HG03196 (cell line): ENCODE data around the gene PAX2.

Experiments used
- ATAC-seq: cut with Tn5 transposase; IDR thresholded peaks from one replicate; pipeline ENCODE4 v1.9.1; 2021; ENCODE audit not compliant: unreplicated experiment

PAX2 gene

GRCh38 chr10:100831742-100832141 lies 86.4 kb downstream of the PAX2 start:
- ATAC-seq, result no peak

GRCh38 chr10:100835810-100836209 lies 90.4 kb downstream of the PAX2 start:
- ATAC-seq, result no peak

GRCh38 chr10:100836891-100837290 lies 91.5 kb downstream of the PAX2 start:
- no peak for ATAC-seq

- no peak for ATAC-seq
These were observed 91.9 kb downstream of the PAX2 start for GRCh38 chr10:100837300-100837699.

GRCh38 chr10:100838986-100839385 lies 93.6 kb downstream of the PAX2 start:
- ATAC-seq, result no peak

GRCh38 chr10:100841528-100841927 lies 96.1 kb downstream of the PAX2 start:
- no peak for ATAC-seq

GRCh38 chr10:100847440-100847839 lies 102.1 kb downstream of the PAX2 start:
- ATAC-seq, result no peak

GRCh38 chr10:100848770-100849169 lies 103.4 kb downstream of the PAX2 start:
- ATAC-seq, result no peak

GRCh38 chr10:100858261-100858660 lies 112.9 kb downstream of the PAX2 start:
- ATAC-seq, result no peak

GRCh38 chr10:100858747-100859483 lies 113.5 kb downstream of the PAX2 start:
- ATAC-seq, result no peak

- ATAC-seq, result no peak
These were observed 114.0 kb downstream of the PAX2 start for GRCh38 chr10:100859484-100859763.

- no peak for ATAC-seq
These were observed 118.1 kb downstream of the PAX2 start for GRCh38 chr10:100863433-100863832.

- no peak for ATAC-seq
These were observed 118.9 kb downstream of the PAX2 start for GRCh38 chr10:100864036-100864885.

- ATAC-seq, result no peak
These were observed 119.6 kb downstream of the PAX2 start for GRCh38 chr10:100864978-100865377.

GRCh38 chr10:100866010-100866409 lies 120.6 kb downstream of the PAX2 start:
- no peak for ATAC-seq

- no peak for ATAC-seq
These were observed 121.3 kb downstream of the PAX2 start for GRCh38 chr10:100866575-100867098.

- ATAC-seq, result no peak
These were observed 122.0 kb downstream of the PAX2 start for GRCh38 chr10:100867261-100867963.

- ATAC-seq, result no peak
These were observed 123.0 kb downstream of the PAX2 start for GRCh38 chr10:100868382-100868781.

GRCh38 chr10:100869399-100869798 lies 124.0 kb downstream of the PAX2 start:
- ATAC-seq, result no peak

- ATAC-seq, result no peak
These were observed 126.8 kb downstream of the PAX2 start for GRCh38 chr10:100872034-100872791.
